CD8-positive, alpha-beta memory T cell (primary cell): ENCODE measurements around the gene AHRR. TPM values are rescaled to one million over a fixed set of nuclear protein-coding genes. Genes with fewer than 3 reads are reported as not detected.
A peak's percentile ranks its signal among the peaks of the same experiment; 100 is the strongest.

Source experiments
- CTCF ChIA-PET: fragments of 350-600 bp; sonication (Branson Sonifier 250); formaldehyde crosslinking; loops from one replicate; lab custom pipeline; 2021; ENCODE audit warnings: antibody characterized with exemption; lab: Charles Lee
- POLR2A ChIA-PET: fragments of 350-600 bp; sonication (Branson Sonifier 250); formaldehyde crosslinking; loops from one replicate; lab custom pipeline; 2021; ENCODE audit warnings: antibody characterized with exemption; lab: Charles Lee
- DNase-seq, 5 donors: peaks; one replicate each; pipeline versions ENCODE4 v3.0.0 to v3.0.0-alpha.2; 2020 to 2022; ENCODE audit warnings: mixed read lengths in 1 of 5
- H3K27ac ChIP-seq: one replicate; pipeline ENCODE4 v1.7.0; 2013; ENCODE audit warnings: low read depth, mild to moderate bottlenecking, low read length, moderate library complexity
- H3K27me3 ChIP-seq: 2 replicates; pipeline ENCODE4 v1.7.0; 2013; ENCODE audit warnings: low read length, mild to moderate bottlenecking; ENCODE audit not compliant: insufficient read depth, poor library complexity, severe bottlenecking
- H3K36me3 ChIP-seq: 2 replicates; pipeline ENCODE4 v1.7.0; 2013; ENCODE audit warnings: mild to moderate bottlenecking, low read length, moderate library complexity; ENCODE audit not compliant: insufficient read depth
- H3K4me1 ChIP-seq: 2 replicates; pipeline ENCODE4 v1.7.0; 2013; ENCODE audit warnings: mild to moderate bottlenecking, low read length, moderate library complexity; ENCODE audit not compliant: insufficient read depth
- H3K4me3 ChIP-seq: 2 replicates; pipeline ENCODE4 v1.7.0; 2013; ENCODE audit warnings: mild to moderate bottlenecking, low read length
- H3K9me3 ChIP-seq: 2 replicates; pipeline ENCODE4 v1.7.0; 2013; ENCODE audit warnings: mild to moderate bottlenecking, low read length
- H3K27ac Mint-ChIP-seq, 8 donors: one replicate each; pipeline ENCODE4 v1.8.0; 2020 to 2021; ENCODE audit warnings: mixed read lengths in 8 of 8, mild to moderate bottlenecking in 6 of 8, inconsistent platforms in 3 of 8, moderate library complexity in 3 of 8
- H3K27me3 Mint-ChIP-seq, 2 donors: one replicate each; pipeline ENCODE4 v1.8.0; 2020 to 2021; ENCODE audit warnings: mixed read lengths in 2 of 2, mild to moderate bottlenecking in 1 of 2, moderate library complexity in 1 of 2
- H3K36me3 Mint-ChIP-seq, 3 donors: one replicate each; pipeline ENCODE4 v1.8.0; 2020 to 2021; ENCODE audit warnings: mixed read lengths in 3 of 3, inconsistent platforms in 1 of 3, mild to moderate bottlenecking in 1 of 3
- H3K4me1 Mint-ChIP-seq, 3 donors: one replicate each; pipeline ENCODE4 v1.8.0; 2020 to 2021; ENCODE audit warnings: mixed read lengths in 3 of 3, inconsistent platforms in 1 of 3, mild to moderate bottlenecking in 1 of 3
- H3K4me3 Mint-ChIP-seq, 7 donors: one replicate each; pipeline ENCODE4 v1.8.0; 2020 to 2021; ENCODE audit warnings: mixed read lengths in 7 of 7, mild to moderate bottlenecking in 6 of 7, moderate library complexity in 4 of 7, inconsistent platforms in 2 of 7
- H3K9me3 Mint-ChIP-seq, 5 donors: one replicate each; pipeline ENCODE4 v1.8.0; 2020 to 2022; ENCODE audit warnings: mixed read lengths in 5 of 5, mild to moderate bottlenecking in 3 of 5, moderate library complexity in 2 of 5, inconsistent platforms in 1 of 5
- polyA plus RNA-seq: library from polyadenylated mRNA; unstranded; fragments of 300-500 nt; fragmentation: Illumina TruSeq; gene quantifications from one replicate; pipeline ENCODE4 v1.2.3, GENCODE V29; 2021
- total RNA-seq, 2 experiments: library from RNA; stranded (reverse); gene quantifications; one replicate each; pipeline ENCODE4 v1.2.3, GENCODE V29; 2021

Gene AHRR
- total and polyA plus RNA-seq, 3 experiments from 2014 or later, result 31.7 to 38.2 TPM; not detected in 1

DNA sequence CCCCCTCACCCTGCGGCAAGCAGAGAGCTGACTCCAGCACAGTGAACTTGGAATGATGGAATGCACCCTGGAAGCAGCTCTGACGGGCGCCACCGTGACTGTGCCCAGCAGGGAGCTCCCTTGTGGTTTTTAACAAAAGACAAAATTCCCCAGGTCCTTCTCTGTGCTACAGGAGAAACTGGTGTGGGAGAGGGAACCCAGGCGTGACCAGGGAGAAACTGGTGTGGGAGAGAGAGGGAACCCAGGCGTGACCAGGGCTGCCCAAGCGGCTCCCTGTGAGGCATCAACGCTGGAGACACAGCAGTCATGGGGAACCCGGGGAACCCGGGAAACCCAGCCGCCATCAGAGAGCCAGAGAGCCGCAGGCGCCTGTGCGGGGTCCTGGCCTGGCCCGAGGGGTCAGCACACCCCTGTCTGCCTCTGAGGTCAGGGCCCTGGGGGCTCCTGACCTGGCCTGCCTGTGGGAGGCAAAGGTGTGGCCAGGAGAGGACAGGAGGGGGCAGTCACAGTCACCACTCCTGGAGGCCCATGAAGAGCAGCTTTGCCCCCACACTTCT lies 3.1 kb upstream of the AHRR start:
- POLR2A ChIA-PET, result no interaction called here
- H3K36me3 ChIP-seq, result peaks cover 7% of the 10 kb centered on the region
- CTCF ChIA-PET, result interaction anchor here (1.2 to 1.9 kb wide), 2 partner anchors 12 to 33 kb away, joined by 3 to 4 read pairs; no protein-coding TSS in a partner anchor

DNA sequence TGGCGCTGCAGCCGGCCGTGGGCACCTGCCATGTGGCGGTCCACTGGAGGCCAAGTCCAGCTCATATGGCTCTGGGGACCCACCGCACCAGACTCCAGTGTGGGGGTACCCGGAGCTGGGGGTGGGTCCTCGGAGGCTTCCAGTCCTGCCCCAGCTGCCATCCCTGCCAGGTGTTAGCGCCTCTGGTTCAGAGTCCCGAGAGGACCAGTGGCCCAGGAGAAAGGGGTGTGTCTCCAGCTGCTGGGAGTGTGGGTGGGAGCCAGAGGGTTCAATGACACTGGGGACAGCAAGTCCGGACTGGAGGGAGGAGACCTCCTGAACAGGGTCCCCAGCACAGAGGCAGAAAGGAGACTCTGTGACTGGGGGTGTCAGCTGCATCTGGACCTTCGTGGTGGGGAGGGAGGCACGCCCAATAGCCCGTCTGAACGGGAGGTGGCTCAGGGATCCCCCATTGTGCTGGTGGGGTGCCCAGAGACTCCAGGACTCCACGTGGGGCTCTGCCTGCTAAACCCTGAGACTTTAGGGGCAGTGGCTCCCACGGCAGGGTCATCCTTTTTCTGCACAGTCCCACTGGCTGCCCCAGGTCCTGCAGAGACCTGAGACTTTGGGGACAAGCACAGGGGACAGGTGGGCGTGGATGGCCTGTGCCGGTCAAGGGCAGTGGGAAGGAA lies 2.4 kb upstream of the AHRR start:
- ChIA-PET CTCF (interaction anchor here (1.1 to 1.2 kb wide), 2 partner anchors 34 to 131 kb away, joined by 3 read pairs; no protein-coding TSS in a partner anchor), POLR2A (no interaction called here)
- Histone ChIP-seq H3K36me3 (peaks cover 4% of the 10 kb centered on the region), H3K4me1 (no peaks in the 10 kb centered on the region), H3K4me3 (no peak overlapping the region), H3K27ac (no peak overlapping the region), H3K27me3 (peaks cover 12% of the 10 kb centered on the region), H3K9me3 (no peaks in the 10 kb centered on the region)
- Mint-ChIP-seq H3K27ac (no peak overlapping the region), H3K9me3 (no peaks in the 10 kb centered on the region), H3K4me1 (peaks cover 2 to 28% (median 5%) of the 10 kb centered on the region in 3 donors), H3K4me3 (peak overlapping the region in 1 of 7 donors; percentile 40), H3K36me3 (peaks cover 3 to 26% (median 10%) of the 10 kb centered on the region in 3 donors), H3K27me3 (peaks cover 22 to 27% of the 10 kb centered on the region in 2 donors)
- DNase-seq, result no peak

More for the DNA sequence above, 3.1 kb upstream of the AHRR start:
- no peak overlapping the region for H3K4me3 ChIP-seq
- Mint-ChIP-seq H3K9me3 (no peaks in the 10 kb centered on the region), H3K4me1 (peaks cover 2 to 24% (median 5%) of the 10 kb centered on the region in 3 donors), H3K36me3 (peaks cover 3 to 29% (median 10%) of the 10 kb centered on the region in 3 donors), H3K4me3 (no peak overlapping the region), H3K27ac (no peak overlapping the region), H3K27me3 (peaks cover 15 to 21% of the 10 kb centered on the region in 2 donors)
- H3K27me3 ChIP-seq, result peaks cover 8% of the 10 kb centered on the region
- H3K27ac ChIP-seq, result no peak overlapping the region
- no peaks in the 10 kb centered on the region for H3K9me3 ChIP-seq
- DNase-seq, result no peak
- H3K4me1 ChIP-seq, result no peaks in the 10 kb centered on the region

DNA sequence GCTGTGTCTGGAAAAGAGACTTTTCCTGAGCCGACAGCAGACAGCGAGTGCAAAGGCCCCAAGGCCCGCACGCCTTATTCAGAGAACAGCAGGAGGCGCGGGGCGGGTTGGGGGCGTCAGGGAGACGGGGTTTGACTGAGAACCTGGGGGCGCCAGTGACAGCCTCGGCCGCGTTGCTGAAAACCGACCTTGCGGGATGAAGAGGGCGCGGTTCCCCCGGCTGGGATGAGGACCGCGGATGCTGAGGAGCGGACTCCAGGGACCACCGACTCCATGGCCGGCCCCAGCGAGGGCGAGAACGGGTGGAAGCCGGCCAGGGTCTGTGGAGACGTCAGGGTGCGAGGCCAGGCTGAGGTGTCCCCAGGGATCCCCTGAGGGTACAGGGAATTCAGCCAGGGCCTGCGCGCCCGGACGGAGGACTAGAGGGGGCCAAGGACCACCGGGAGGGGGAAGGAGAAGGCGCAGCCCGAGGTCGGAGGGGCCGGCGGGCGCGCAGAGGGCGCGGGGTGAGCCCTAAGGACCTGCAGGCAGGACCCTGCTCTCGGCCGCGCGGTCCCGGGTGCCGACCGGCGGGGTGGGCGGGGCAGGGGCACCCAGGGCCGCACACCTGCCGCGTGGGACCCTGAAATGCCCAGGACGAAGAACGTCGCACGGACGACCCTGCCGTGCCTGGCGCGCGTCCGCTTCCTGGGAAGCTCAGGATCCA lies 837 bp upstream of the AHRR start:
- Histone ChIP-seq H3K27me3 (peaks cover 12% of the 10 kb centered on the region), H3K9me3 (no peaks in the 10 kb centered on the region), H3K36me3 (no peaks in the 10 kb centered on the region), H3K4me3 (no peak overlapping the region), H3K4me1 (no peaks in the 10 kb centered on the region), H3K27ac (no peak overlapping the region)
- Mint-ChIP-seq H3K27me3 (peaks cover 24 to 28% of the 10 kb centered on the region in 2 donors), H3K4me1 (peaks cover 2 to 28% (median 5%) of the 10 kb centered on the region in 3 donors), H3K27ac (peak overlapping the region in 2 of 8 donors; percentile 56 to 58), H3K4me3 (peak overlapping the region in 5 of 7 donors; percentile 44 to 67 (median 54)), H3K36me3 (peaks cover 0 to 11% (median 0%) of the 10 kb centered on the region in 3 donors), H3K9me3 (no peaks in the 10 kb centered on the region)
- ChIA-PET POLR2A (no interaction called here), CTCF (interaction anchor here (1.3 kb wide), 1 partner anchor 104 kb away, joined by 3 read pairs; no protein-coding TSS in a partner anchor)
- no peak for DNase-seq

DNA sequence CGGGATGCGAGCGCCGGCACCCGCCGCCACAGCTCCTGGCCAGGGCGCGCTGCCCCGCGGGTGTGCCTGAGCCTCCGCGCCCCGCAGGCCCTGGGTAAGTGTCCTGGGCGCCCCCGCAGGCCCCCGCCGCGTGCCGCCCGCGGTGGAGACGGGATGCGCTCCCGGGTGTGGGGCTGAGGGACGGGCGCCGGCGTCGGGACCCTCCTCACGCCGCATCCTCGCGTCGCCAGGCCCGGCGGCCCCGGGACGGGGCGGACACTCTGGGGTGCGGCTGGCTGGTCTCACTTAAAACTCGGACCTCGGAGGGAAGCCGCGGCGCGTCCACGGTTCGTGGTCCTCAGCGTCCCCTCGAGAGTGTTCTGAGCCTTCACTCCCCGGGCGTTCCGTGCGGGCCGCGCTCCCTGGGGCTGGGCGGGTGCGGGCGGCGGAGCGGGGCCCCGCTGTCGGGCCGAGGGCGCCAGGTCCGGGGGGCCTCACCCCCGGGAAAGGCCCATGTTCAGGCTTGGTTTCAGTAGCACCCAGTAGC lies 275 bp downstream of the AHRR start:
- Histone ChIP-seq H3K4me3 (no peak overlapping the region), H3K27me3 (peaks cover 12% of the 10 kb centered on the region), H3K36me3 (no peaks in the 10 kb centered on the region), H3K4me1 (no peaks in the 10 kb centered on the region), H3K9me3 (no peaks in the 10 kb centered on the region), H3K27ac (no peak overlapping the region)
- ChIA-PET CTCF (interaction anchor here (1.3 kb wide), 1 partner anchor 103 kb away, joined by 3 read pairs; no protein-coding TSS in a partner anchor), POLR2A (no interaction called here)
- Mint-ChIP-seq H3K4me3 (peak overlapping the region in 1 of 7 donors; percentile 64), H3K4me1 (peaks cover 0 to 21% (median 2%) of the 10 kb centered on the region in 3 donors), H3K36me3 (peaks cover 0 to under 1% (median 0%) of the 10 kb centered on the region in 3 donors), H3K9me3 (no peaks in the 10 kb centered on the region), H3K27ac (no peak overlapping the region), H3K27me3 (peaks cover 32 to 33% of the 10 kb centered on the region in 2 donors)
- DNase-seq, result no peak

DNA sequence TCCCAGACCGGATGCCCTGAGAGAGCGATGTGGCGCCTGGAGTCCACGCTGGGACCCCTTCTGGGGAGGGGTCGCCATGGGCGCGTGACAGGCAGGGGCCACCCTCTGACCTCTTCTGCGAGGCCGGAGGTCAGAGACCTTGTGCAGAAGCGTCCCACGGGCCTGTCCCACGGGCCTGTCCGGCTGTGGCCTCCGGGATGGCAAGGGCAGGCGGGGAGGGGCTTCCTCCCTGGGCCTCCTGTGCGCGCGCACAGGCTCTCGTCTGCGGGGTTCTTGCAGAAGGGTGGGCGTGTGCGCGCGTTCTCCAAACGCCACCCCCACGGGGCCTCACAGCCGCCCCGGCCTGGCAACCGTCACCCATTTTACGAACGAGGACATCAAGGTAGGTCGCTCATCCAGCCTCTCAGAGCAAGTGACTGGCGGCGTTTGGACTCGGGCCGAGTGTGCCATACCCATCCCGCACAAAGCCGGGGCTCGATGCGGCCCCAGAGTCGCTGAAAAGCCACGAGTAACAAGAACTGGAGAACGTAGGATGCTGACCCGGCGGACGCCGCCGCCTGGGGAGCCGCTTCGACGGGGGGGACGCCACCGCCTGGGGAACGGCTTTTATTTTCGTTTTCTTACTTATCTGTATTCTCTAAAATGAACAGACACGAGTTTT lies 897 bp downstream of the AHRR start:
- H3K4me3 ChIP-seq, result no peak overlapping the region

DNA sequence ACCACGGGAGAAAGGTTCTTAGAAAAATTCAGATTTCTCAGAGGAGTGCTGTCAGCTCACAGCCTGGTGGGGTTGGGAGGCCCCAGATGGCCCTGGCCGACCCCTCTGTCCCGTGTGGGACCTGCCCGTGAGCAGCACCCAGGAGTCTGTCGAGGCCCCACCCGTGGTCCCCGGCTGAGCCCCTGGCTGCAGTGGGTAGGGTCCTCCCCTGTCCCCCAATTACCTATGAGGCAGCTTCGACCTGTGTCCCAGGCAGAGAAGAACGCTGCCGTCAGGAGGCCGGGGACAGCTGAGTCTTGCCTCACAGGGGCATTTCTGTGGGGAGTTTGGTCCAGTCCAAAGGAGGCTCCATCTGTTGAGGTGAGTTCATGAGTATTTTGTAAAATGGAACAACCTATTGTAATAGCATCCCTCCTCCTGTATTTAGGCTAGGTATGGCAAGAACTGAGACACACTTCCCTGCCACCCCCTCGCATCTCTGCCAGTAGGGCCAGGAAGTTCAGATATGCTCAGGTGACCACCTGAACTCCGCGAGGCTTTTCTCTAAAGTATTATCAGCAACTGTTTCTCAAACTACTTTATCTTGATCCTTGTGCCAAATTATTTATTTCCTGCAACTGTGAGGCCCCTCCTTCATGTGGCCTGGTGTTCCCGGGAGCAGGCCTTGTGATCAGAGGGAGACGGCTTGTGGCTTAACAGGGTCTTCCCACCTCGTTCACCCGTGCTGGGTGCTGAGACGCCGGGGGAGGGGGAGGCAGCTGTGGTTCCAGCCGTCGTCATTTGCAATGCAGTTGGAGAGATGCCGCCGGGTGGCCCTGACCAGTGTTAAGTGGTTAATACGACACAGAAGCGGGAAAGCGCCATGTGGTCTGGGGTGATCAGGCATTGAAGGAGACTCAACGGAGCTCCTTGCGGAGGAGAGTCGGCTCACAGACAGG lies 1.7 kb downstream of the AHRR start:
- H3K27me3 Mint-ChIP-seq, result peaks cover 36 to 42% of the 10 kb centered on the region in 2 donors
- no peak overlapping the region for H3K27ac Mint-ChIP-seq
- no peak overlapping the region for H3K27ac ChIP-seq
- ChIA-PET POLR2A (no interaction called here), CTCF (no interaction called here)
- H3K36me3 ChIP-seq, result no peaks in the 10 kb centered on the region
- peaks cover 12% of the 10 kb centered on the region for H3K27me3 ChIP-seq
- H3K4me1 Mint-ChIP-seq, result peaks cover 0 to 16% (median 2%) of the 10 kb centered on the region in 3 donors
- no peak for DNase-seq
- no peaks in the 10 kb centered on the region for H3K4me1 ChIP-seq
- no peaks in the 10 kb centered on the region for H3K36me3 Mint-ChIP-seq
- peak overlapping the region in 5 of 7 donors; percentile 55 to 71 (median 59) for H3K4me3 Mint-ChIP-seq
- no peaks in the 10 kb centered on the region for H3K9me3 ChIP-seq
- no peak overlapping the region for H3K4me3 ChIP-seq
- H3K9me3 Mint-ChIP-seq, result no peaks in the 10 kb centered on the region

More for the DNA sequence above, 897 bp downstream of the AHRR start:
- Histone ChIP-seq H3K27ac (no peak overlapping the region), H3K27me3 (peaks cover 12% of the 10 kb centered on the region), H3K4me1 (no peaks in the 10 kb centered on the region), H3K9me3 (no peaks in the 10 kb centered on the region), H3K36me3 (no peaks in the 10 kb centered on the region)
- Mint-ChIP-seq H3K4me3 (peak overlapping the region in 5 of 7 donors; percentile 12 to 71 (median 59)), H3K4me1 (peaks cover 0 to 16% (median 2%) of the 10 kb centered on the region in 3 donors), H3K9me3 (no peaks in the 10 kb centered on the region), H3K27ac (no peak overlapping the region), H3K36me3 (no peaks in the 10 kb centered on the region), H3K27me3 (peaks cover 33 to 38% of the 10 kb centered on the region in 2 donors)
- ChIA-PET CTCF (no interaction called here), POLR2A (no interaction called here)
- no peak for DNase-seq
